ENCODE measurements around the gene MRPS22.

GRCh38 chr3:139317660-139318430 is 26.0 kb upstream of the MRPS22 start:
- no peak for TF ChIP-seq CTCF (IDR thresholded peaks at IDR 0.05)
- no peak for TF ChIP-seq POLR2AphosphoS5 (IDR thresholded peaks at IDR 0.05)
- no peak for TF ChIP-seq POLR2A (IDR thresholded peaks at IDR 0.05)

All from stomach (tissue), 4 donors.